Osteocyte (in vitro differentiated cells): ENCODE results near the gene CKB. TPM values are rescaled to one million over a fixed set of nuclear protein-coding genes. Genes with fewer than 3 reads are reported as not detected.

ENCODE experiments used
- DNase-seq: peaks from one replicate; pipeline ENCODE4 v3.0.0; 2021; ENCODE audit warnings: mixed read lengths; ENCODE audit not compliant: unreplicated experiment; ENCODE audit errors: extremely low spot score
- H3K27ac Mint-ChIP-seq: one replicate; pipeline ENCODE4 v1.8.0; 2021; ENCODE audit warnings: mild to moderate bottlenecking, mixed read lengths; ENCODE audit not compliant: unreplicated experiment
- H3K27me3 Mint-ChIP-seq: one replicate; pipeline ENCODE4 v1.8.0; 2021; ENCODE audit warnings: mixed read lengths; ENCODE audit not compliant: unreplicated experiment
- H3K36me3 Mint-ChIP-seq: one replicate; pipeline ENCODE4 v1.8.0; 2021; ENCODE audit warnings: mixed read lengths; ENCODE audit not compliant: unreplicated experiment
- H3K4me1 Mint-ChIP-seq: one replicate; pipeline ENCODE4 v1.8.0; 2021; ENCODE audit warnings: mixed read lengths; ENCODE audit not compliant: unreplicated experiment
- H3K4me3 Mint-ChIP-seq: one replicate; pipeline ENCODE4 v1.8.0; 2021; ENCODE audit warnings: mild to moderate bottlenecking, moderate library complexity, mixed read lengths; ENCODE audit not compliant: unreplicated experiment
- H3K9me3 Mint-ChIP-seq: one replicate; pipeline ENCODE4 v1.8.0; 2021; ENCODE audit warnings: mixed read lengths; ENCODE audit not compliant: unreplicated experiment
- total RNA-seq: library from RNA; stranded (reverse); gene quantifications from 2 replicates; pipeline ENCODE4 v1.2.1, GENCODE V29; 2021
- TF ChIP-seq, protein P1 (sequence below): fragments of 200-600 bp; sonication (generic); IDR thresholded peaks from 2 replicates; pipeline ENCODE4 v1.5.0; 2021; ENCODE audit warnings: antibody characterized with exemption, mild to moderate bottlenecking, moderate library complexity

CKB gene
- total RNA-seq, 1 donor from 2014 or later, result 25.4 TPM

DNA sequence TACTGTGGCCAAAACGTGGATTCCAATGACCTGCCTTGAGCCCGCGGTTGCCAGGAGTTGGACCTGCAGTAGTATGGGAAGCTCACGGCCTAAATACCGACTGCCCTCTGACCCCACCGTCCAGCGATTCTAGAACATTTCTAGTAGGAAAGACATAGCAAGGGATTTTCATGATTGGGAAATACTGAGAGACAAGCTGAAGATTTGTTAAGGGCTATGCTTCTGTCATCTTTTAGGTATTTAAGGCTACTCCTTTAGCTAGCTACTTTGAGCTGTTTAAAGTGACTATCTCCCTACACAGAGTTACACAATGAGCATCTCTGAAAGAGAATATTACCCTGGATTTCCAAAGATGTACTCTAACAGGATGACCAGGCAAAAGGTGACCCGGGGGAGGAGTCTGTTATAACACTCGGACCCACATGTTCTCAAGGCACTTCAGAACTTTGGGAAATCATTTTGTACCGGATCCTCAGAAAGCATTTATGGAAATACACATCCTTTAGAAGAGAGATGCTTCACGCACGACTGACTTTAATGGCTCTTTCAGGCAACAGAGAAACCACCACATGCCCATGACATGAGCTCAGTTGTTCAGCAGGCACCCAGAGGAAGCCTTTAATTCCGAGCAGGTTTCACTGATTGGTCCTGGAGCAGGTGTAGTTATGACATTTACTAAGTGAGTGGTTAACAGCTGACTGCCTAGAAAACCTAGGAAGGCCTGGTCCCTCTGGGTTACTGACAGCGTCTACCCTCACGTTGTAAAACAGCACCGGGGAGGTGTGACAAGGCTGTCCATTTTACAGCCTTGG is 35.6 kb upstream of the CKB start:
- H3K9me3 Mint-ChIP-seq, result no peaks in the 10 kb centered on the region

DNA sequence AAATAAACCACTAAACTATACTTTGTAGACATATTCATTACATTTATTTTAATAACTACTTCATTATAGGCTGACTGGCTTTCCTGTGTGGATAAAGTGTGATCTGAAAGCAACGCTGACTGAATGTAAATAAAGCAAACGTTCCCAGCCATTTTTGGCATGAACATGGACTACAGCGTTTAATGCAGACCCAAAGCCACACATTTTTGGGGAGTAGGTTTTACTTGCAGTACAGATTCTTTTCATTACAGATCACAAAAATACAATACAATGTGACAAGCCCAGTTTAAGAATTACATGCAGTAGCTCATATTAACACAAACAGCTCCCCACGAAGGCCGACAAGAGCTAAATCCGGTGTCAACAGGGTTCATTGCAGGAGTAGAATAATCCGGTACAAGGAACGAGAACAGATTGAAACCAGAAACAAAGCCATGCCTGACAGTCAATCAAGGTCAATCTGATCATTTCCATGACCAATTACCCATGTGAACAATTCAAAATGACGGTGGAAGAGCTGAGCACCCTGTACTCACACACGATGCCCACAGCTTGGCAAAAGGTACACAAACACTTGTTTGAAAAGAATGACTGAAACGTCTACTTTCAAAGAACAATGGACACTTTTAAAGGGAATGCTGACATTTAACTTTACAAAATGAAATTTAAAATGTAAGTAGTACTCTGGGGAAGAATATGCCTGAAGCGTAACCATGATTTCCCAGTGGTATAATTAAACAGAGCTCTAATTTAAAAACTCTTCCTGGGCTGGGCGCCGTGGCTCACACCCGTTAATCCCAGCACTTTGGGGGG is 34.5 kb upstream of the CKB start:
- no peak for DNase-seq
- H3K4me1 Mint-ChIP-seq, result peaks cover 30% of the 10 kb centered on the region
- peaks cover 13% of the 10 kb centered on the region for H3K36me3 Mint-ChIP-seq
- no peaks in the 10 kb centered on the region for H3K27me3 Mint-ChIP-seq
- no peak overlapping the region for H3K4me3 Mint-ChIP-seq
- TF ChIP-seq, protein P1, sequence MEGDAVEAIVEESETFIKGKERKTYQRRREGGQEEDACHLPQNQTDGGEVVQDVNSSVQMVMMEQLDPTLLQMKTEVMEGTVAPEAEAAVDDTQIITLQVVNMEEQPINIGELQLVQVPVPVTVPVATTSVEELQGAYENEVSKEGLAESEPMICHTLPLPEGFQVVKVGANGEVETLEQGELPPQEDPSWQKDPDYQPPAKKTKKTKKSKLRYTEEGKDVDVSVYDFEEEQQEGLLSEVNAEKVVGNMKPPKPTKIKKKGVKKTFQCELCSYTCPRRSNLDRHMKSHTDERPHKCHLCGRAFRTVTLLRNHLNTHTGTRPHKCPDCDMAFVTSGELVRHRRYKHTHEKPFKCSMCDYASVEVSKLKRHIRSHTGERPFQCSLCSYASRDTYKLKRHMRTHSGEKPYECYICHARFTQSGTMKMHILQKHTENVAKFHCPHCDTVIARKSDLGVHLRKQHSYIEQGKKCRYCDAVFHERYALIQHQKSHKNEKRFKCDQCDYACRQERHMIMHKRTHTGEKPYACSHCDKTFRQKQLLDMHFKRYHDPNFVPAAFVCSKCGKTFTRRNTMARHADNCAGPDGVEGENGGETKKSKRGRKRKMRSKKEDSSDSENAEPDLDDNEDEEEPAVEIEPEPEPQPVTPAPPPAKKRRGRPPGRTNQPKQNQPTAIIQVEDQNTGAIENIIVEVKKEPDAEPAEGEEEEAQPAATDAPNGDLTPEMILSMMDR, result no peak
- H3K27ac Mint-ChIP-seq, result no peak overlapping the region
- no peaks in the 10 kb centered on the region for H3K9me3 Mint-ChIP-seq

More for the DNA sequence above, 35.6 kb upstream of the CKB start:
- H3K4me3 Mint-ChIP-seq, result no peak overlapping the region
- H3K36me3 Mint-ChIP-seq, result peaks cover 13% of the 10 kb centered on the region
- H3K27ac Mint-ChIP-seq, result no peak overlapping the region
- no peaks in the 10 kb centered on the region for H3K27me3 Mint-ChIP-seq
- TF ChIP-seq, protein P1, result no peak
- DNase-seq, result no peak
- peaks cover 23% of the 10 kb centered on the region for H3K4me1 Mint-ChIP-seq

DNA sequence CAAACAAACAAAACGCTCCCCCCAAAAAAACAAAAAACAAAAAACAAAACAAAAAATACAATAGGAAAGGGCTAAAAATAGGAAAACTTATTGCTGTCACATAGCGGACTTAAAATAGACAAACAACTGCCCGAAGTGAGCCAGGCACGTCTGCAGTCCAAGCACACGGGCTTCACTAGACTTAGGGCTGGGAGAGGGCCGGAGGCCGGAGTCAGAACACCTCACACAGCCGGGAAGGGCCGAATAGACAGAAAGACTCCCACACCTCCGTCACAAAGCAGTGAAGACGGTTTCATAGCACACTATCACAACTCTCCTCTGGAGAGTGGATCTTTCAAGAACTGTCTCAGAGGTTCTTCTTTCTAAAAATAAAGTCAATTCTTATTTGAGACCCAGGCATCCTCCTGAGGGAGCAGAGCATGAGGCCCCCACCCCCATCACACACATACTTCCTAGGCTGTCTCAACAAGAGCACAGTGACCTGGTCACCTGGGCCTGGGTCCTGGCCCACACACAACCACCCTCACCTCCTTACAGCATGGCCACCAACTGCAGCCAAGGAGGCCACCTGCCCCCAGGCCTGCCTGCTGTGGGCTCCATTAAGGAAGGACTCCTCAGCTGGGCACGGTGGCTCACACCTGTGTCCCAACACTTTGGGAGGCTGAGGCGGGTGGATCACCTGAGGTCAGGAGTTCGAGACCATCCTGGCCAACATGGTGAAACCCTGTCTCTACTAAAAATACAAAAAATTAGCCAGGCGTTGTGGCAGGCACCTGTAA is 33.1 kb upstream of the CKB start:
- no peak for DNase-seq
- Mint-ChIP-seq H3K36me3 (peaks cover 13% of the 10 kb centered on the region), H3K27me3 (no peaks in the 10 kb centered on the region), H3K9me3 (no peaks in the 10 kb centered on the region), H3K4me1 (peaks cover 26% of the 10 kb centered on the region), H3K27ac (no peak overlapping the region), H3K4me3 (no peak overlapping the region)
- TF ChIP-seq, protein P1, result no peak

DNA sequence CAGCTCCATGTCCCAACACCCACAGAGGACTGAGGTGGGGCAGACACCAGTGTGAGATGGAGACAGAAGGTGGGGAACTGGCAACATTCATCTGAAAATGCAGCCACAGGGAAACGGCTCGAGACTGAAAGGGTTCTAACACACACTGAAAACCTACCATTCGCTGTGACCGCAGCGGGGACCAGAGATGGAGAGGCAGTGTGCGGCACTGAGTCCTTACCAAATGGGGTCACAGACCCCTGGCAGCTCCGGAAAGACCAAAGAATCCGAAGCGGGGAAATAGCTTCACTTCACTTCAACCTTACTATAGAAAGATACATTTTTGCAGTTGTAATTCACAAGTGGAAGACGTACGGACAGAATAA is 30.2 kb upstream of the CKB start:
- H3K27ac Mint-ChIP-seq, result peak overlapping the region; percentile 85

More for the DNA sequence above, 30.2 kb upstream of the CKB start:
- Mint-ChIP-seq H3K36me3 (no peaks in the 10 kb centered on the region), H3K4me1 (peaks cover 25% of the 10 kb centered on the region), H3K9me3 (no peaks in the 10 kb centered on the region), H3K27me3 (no peaks in the 10 kb centered on the region), H3K4me3 (no peak overlapping the region)
- TF ChIP-seq, protein P1, result no peak
- DNase-seq, result no peak
